ENCODE data around the gene AIP.

Gene AIP

DNA sequence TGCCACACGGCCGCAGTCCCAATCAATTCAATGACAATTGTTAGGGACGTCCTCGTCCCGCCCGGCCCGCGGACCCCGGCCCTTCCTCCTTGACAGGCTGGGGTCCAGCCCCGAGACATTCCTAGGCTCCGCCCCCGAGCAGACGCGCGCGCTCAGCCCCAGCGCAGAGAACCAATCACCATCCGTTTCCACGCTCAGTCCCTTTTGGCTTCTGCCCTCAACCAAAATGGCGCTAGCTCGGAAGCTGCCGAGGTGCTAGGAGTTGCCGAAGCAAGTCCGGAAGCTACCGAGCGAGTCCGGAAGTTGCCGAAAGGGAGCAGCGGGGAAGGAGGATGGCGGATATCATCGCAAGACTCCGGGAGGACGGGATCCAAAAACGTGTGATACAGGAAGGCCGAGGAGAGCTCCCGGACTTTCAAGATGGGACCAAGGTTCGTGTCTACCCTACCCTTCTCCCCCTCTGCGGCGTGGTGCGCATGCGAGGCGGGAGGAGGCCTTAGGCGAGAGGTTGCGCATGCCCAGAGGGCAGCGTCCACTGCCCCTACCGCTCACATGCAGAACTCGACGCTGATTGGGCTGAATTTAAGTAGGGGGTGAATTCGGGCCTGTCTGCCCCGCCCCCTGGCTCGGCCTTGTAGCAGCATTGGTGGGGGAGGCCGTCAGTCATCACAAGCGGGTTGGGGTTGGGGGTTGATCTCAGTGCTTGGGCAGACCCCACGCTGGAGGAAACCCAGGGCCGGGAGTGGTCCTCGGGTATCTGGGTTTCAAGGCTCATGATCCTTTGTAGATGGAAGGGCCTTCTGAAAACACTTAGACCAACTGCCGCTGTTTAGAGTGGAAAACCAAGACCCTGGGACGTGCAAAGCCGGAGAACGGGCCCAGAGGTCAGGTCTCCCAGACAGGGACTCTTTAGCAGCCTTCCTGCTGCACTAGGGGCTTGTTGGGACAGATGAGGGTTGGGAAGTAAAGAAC lies at the start of gene AIP:
Gene AIP, plus strand, starts transcription at position 200 of the 972 bp plus-strand sequence. Its CDS starts 133 bp downstream, at position 333.
- peak; percentile 94 to 96 for DNase-seq

DNA sequence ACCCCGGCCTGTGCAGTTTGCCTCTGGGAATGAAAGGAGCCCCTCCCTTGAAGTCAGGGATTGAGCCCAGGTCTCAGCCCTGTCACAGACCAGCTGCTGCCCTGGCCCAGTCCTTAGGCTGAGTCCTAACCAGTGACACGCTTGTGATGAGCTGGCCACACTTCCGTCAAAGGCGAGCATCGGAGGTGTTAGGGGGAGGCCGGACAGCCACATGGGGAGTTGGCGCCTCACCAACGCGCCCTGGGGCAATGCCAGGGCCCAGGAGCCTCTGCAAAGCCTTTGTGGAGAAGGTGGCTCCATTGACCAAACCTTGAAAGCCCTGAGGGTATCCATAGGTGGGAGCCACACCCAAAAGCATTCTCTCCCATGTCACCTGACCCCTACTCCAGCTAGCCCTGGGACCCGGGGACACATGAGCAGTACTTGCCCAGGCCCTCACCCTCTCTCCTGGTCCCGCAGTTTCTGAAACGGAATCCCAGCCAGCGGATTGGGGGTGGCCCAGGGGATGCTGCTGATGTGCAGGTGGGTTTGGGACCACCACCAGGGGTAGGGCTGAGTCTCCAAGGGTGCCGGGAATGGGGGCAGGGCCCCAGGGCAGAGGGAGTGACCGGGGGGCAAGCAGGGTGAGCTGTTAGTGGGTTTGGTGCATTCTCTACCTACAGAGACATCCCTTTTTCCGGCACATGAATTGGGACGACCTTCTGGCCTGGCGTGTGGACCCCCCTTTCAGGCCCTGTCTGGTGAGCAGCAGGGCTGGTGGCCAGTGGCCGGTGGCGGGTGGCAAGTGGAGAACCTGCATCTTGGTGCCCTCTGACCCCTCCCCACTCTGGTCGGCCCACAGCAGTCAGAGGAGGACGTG lies 49.1 kb upstream of the AIP start:
- DNase-seq, result no peak

DNA sequence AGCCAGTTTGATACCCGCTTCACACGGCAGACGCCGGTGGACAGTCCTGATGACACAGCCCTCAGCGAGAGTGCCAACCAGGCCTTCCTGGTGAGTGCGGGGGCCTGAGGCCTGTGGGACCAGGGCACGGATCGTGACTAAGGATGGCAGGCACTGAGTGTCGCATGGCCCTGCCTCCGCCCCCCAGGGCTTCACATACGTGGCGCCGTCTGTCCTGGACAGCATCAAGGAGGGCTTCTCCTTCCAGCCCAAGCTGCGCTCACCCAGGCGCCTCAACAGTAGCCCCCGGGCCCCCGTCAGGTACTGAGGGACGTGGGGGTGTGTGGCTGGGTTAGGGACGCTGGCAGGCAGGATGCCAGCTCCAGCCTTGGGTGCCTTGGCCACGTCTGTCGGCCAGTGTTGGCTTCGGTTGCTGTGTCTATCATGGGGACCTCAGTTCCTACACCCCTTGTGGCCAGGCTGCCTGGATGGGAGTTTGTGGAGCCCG lies 48.4 kb upstream of the AIP start:
- DNase-seq, result no peak

DNA sequence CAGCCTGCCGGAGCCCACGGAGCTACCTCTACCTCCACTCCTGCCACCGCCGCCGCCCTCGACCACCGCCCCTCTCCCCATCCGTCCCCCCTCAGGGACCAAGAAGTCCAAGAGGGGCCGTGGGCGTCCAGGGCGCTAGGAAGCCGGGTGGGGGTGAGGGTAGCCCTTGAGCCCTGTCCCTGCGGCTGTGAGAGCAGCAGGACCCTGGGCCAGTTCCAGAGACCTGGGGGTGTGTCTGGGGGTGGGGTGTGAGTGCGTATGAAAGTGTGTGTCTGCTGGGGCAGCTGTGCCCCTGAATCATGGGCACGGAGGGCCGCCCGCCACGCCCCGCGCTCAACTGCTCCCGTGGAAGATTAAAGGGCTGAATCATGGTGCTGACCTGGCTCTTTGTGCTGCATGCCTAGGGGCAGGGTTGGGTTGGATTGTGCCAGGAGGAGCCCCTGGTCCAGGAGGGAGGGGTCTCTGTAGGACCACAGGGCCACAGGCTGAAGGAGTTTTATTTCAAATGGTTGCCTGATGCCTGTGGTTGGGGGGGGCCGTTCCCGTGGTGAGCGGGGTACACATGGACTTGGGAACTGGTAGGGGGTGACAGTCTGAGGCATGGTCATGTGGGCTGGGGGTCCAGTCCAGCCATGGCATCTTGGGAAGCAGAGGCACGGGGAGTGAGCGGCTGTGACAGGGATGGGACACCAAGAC lies 47.6 kb upstream of the AIP start:
- no peak for DNase-seq

DNA sequence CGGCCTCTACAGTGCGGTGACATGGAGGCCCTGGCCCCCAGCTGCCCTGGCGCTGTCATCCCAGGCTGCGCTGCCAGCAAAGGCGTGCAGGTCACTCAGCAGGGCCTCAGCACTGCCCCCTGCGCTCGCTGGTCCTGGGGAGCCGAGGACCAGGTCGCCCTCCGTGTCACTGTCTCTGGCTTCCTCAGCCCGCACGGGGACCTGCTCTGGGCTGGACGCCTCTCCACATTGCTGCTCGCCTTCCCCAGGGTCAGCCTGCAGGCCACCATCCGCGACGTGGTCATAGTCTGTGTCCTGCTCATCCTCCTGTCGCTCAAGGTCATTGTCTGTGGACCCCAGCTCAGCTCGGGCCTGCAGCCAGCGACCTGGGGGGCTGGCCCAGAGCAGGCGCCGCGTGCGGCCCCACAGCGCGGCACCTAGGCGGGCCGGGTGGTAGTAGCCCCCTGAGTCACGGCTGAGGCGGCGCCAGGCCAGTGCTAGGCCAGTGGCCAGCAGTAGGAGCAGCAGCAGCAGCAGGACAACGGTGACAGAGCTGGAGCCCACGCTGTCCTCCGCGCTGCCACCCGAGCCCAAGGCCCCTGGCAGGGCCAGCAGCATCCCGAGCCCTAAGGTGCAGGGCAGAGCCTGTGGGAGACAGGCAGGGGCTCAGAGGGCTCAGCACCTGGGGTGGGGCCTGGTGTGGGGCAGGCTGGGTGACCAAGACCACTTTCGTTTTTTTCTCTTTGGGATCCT lies 46.9 kb upstream of the AIP start:
- DNase-seq, result no peak

DNA sequence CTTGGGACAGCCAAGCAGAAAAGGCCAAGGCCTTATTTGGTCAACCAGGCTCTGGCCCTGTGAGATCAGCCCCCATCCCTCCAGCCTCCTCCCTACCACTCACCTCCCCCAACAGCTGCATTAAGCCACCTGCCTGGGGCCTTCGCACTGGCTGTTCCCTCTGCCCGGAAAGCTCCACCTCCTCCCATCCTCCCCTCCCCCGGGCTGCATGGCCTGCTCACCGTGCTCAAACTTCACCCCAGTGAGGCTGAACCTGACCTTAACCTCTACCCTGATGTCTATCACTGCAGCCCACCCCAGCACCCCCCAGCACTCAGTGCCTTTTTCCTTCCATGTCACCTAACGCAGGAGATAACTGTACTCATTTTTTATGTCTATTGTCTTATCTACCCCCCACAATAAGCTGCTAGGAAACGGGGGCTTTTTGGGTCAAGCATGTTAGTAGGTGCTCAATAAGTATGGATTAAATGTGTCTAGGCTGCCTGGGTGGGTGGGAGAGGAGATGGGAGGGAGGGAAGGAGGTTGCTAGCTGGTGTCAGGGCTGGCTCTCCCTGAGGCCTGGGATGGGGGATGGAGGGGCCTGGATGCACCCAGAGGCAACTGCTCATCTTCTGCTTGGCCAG lies 46.3 kb upstream of the AIP start:
- peak; percentile 68 for DNase-seq

DNA sequence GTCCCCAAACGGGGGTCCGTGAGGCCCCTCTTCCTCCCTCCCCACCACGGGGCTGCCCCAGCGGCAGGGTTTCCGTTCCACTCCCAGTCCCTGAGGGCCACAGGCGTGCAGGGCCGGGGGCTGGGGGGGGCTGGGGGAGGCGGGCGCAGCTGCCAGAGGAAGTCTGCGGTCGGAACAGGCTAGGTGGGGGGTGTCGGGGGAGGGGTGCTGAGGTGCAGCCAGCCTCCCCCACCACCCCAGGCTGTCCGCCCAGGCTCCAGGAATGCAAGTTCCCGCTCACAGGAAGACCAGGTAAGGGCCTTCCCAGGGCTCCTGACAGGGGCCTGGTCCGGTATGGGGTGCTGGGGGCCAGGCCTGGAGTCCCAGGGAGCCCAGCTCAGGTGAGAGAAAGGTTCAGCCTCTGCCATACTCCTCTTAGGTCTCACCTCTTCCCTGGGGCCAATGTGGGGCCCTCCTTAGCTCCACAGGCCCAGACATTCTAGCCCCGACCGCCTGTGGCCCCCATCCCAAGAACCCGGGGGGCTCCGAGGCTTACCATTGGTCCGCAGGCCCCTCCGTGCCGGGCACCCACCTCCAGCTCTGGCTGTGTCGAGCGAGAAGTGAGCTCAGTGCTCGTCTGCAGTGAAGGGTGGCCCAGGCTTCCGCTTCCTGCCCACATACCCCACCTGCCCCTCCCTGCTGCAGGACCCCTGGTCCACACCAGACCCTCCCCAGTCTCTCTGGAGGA lies 45.6 kb upstream of the AIP start, which contains the start of gene PTPRCAP:
Gene PTPRCAP, minus strand, starts transcription at position 601 of the 727 bp plus-strand sequence. Its CDS starts 63 bp downstream, at position 538.
- peak; percentile 70 to 77 for DNase-seq

DNA sequence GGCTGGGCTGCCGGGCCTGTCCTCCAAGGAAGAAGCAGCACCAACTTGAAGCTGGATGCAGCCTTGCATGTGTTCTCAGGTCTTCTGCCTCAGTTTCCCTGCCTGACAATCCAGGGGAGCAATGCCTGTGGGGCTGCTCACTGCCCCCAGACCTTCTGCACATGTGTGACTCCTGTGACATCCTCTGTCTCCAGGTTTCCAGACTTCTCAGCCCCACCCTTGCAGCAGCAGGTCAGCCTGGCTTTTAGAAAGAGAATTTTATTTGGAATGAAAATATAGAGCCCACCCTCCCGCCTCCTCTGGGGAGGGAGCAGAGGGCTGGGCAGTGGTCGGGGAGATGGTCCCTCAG lies 45.0 kb upstream of the AIP start:
- DNase-seq, result no peak

DNA sequence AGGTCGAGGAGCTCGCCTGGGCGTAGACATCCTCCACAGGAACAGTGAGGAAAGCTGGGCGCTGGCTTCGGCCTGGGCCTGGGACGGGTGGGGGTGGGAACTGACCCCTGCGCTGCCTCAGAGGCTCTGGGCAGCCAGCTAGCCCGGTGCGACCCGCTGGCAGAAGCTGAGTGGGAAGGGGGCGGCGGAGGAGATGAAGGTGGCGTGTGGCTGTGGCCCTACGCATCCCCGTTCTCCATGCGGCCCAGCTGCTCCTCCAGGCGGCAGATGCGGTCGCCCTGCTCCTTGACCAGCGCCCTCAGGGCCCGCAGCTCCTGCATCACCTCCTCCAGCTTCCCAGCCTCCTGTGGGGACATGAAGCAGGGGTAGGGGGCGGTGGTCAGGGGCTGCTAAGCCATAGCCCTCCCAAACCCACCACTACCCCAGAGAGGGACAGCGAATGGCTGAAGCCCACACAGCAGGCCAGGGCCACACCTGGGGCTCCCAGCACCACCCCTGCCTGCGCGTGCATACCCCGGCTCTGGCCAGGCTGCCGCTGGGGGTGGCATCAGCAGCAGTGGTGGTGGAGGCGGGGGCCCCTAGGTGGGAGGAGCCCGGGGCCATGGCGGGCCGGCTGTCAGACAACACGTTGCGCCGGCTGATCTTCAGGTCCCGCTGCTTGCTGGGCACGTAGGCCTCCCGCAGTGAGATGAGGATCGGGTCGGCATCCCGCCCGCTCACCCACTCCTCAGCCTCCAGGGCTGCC lies 44.5 kb upstream of the AIP start:
- peak; percentile 67 to 73 for DNase-seq

DNA sequence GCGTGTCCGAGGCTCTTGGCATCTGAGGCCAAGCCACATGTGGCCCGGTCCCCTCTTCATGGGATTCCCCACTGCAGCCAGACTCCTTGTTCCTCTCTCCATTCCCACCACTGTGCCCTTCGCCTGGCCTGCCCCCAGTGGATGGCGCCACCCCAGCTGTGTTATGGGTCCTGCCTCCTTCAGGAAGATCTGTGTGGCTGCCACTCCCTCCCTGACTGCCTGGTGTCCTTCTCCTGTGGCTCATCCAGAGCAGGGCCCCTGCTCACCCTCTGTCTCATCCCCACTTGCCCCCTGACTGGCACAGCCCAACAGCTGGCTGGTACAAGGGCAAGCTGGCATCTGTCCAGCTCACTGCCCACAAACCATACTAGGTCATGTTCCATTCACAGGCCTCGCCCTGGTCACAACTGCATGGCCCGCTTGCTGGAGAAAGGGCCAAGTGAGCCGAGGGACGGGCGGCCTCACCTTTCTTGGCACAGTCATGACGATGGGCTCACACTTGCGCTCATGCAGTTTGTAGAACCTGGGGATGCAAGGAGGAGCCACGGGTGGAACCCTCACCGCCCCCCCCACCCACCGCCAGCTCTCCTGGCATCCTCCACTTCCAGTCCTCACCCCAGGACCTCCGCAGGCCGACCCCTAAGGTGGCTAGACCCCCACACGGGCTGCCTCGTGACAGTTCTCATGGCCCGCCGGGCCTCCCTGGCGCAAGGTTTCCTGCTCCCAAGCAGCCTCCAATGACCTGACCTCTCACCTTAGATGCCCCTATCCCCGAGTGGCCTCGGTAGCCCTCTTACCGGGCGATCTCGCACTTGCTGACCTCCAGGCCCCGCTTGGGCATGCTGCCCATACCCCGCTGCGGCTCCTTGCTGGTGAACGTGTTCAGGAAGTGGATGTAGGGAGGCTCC lies 43.3 kb upstream of the AIP start:
- no peak for DNase-seq

DNA sequence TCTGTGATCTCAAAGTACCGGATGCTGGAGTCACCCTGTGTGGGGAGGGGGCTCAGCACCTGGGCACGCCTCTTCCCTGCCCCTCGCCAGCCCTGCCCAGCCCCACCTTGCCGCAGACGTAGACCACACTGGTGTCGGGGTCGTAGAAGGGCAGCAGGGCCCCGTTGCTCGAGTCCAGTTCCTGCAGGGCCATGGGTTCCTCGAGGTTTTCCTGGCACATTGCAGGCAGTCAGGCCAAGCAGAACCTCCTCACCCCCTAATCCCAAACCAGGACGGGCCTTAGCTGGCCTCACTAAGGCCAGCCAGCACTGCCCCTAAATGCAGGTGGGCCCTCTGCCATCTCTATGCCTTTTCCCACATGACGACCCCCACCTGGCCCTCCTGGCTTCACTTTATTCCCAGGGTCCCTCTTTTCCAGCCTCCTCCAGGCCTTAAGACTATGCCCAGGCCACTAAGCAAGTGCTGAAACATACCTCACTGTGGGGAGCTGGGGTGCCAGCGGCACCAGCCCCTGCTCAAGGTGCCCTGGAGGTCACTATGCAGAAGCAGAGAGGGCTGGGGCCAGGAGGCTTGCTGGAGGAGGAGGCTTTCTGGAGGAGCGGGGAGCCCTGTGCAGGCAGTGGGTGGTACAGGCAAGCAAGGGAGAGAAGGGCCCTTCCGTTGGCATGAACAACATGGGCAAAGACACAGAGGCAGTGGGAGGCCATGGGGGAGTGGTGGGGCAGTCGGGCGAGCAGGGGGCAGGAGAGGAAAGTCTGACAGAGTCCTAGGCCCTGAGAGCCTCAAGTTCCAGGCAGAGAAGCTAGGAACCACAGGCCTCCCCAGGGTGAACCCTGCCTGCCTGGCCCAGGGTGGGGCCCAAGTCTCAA lies 42.4 kb upstream of the AIP start:
- DNase-seq, result no peak

DNA sequence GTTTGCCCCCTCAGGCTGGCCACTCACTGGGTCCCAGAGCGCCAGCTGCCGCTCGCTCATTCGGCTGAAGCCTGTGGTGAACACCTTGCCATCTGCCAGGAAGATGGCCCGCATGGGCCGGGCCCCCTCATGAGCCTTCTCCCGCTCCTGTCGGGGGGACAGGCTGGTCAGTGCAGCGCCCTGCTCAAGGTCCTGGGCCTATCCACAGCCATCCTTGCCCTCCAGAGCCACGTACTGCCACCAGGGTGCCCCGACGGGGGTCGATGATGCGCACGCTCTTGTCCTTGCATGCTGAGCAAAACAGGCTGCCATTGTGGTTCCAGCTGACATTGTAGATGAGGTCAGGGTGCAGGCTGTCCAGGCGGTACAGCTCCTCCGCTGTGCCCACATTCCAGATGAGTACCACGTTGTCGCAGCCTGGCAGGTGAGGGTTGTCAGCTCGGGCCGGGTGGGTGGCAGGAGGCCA lies 41.7 kb upstream of the AIP start:
- no peak for DNase-seq

DNA sequence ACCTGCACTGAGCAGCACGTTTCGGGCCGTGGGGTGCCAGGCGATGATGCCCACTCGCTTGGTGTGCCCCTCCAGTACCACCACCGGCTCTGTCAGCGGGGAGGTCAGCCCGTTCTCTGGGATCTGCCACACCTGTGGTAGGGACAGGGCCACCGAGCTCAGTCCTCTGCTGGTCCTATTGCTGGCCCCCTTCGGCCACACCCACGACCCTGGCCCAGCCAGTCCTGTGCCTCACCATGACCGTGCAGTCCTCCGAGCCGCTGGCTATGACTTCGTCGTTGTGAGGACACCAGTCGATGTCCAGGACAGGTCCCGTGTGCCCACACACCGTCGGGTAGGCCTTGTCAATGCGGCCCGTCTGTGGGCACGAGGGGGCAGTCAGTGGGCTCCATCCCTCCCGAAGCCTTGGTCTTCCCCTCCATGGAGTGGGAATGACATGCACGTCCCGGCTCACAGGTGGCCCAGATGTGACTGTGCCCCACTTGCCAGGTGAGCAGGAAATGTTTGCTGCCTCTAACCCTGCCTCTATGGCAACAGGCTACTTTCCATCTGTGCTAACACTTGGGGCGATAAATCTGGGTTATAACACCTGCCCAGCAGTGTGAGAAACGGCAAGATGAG lies 41.0 kb upstream of the AIP start:
- no peak for DNase-seq

DNA sequence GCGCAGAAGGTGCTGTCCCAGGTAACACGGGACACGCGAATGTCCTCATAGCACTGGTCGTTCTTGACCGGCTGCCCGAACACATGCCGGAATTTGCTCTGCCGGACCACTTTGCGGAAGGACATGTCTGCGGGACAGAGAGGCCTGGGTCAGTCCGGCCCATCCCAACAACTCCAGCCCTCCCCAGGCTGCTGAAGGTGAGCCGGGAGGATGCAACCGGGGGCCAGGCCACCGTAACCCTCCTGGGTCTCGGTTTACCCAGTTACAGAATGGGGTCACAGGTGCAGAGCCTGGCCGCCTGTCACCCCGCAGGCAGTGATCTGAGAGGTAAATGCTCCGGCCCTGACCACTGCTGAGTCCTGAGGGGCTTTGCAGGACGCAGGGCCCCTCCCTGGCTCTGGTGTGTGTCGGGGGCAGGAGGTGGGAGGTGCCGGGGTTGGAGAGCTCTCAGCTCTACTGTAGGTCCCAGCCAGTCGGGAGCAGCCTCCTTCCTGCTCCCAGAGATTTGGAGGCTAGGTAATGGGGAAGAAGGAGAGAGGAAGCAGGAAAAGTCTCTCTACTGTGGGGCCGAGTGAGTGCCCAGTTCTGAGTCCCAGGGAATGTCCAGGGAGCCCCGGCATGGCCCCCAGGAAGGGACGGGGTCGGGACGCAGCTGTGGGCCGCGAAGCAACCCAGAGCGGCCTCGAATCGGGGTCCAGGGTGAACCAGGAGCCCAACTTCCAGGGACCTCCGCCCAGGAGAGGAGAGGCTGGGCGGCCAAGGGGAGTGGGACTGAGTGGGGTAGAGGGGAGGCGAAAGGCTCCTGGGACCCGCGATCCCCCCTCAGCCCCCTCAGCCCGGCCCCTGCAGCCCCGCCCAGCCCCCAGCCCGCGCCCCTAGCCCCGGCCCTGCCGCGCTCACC lies 40.1 kb upstream of the AIP start:
- DNase-seq, result no peak

DNA sequence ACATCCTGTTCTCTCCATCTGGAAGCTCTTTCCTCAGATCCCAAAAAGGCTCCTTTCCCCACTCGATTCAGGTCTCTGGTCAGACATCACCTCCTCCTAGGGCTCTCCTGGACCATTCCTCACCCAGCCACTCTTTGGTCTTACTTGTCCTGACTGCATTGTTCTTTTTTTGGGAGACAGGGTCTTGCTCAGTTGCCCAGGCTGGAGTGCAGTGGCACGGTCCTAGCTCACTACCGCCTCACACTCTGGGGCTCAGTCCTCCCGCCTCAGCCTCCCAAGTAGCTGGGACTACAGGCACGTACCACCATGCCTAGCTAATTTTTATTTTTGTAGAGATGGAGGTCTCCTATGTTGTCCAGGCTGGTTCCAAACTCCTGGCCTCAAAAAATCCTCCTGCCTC lies 37.3 kb upstream of the AIP start:
- no peak for DNase-seq

DNA sequence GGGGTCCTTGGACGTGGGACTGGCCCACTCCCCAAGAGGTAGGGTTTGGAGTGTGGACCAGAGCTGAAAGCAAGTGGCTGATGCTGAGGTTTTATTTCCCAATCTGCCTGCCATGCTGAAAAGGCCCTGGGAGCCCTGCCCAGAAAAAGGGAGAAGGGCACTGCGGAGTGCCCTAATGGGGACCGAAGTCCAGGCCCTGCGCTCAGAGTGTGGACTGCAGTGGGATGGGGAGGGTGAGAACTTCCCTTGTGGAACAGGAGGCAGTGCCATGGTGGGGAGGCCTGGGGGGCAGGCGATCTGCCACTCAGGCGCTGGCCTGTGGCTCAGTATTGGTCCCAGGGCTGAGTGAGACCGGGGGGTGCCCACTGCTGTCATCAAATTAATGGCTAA lies 34.6 kb upstream of the AIP start:
- DNase-seq, result no peak

Data from activated CD4-positive, alpha-beta T cell treated with anti-CD3 and anti-CD28 coated beads for 4 hours (primary cell).